Thyroid gland (tissue), 4 donors: ENCODE measurements around the gene SH3GL1.

ENCODE experiments used
- POLR2A ChIP-seq, 2 donors: fragments of 450-650 bp; IDR thresholded peaks; one replicate each; pipeline ENCODE4 v1.6.1; 2017; ENCODE audit warnings: antibody characterized with exemption in 2 of 2, mild to moderate bottlenecking in 2 of 2, moderate library complexity in 1 of 2
- TF ChIP-seq, protein P1 (sequence below), 6 experiments: fragments of 200-600 bp in 3 of 6; fragments of 450-650 bp in 3 of 6; sonication (generic) in 3 of 6; IDR thresholded peaks; one replicate each; pipeline ENCODE4 v1.5.1; 2016 to 2019; ENCODE audit warnings: antibody characterized with exemption in 6 of 6, mild to moderate bottlenecking in 2 of 6, inconsistent platforms in 1 of 6, moderate library complexity in 1 of 6

DNA sequence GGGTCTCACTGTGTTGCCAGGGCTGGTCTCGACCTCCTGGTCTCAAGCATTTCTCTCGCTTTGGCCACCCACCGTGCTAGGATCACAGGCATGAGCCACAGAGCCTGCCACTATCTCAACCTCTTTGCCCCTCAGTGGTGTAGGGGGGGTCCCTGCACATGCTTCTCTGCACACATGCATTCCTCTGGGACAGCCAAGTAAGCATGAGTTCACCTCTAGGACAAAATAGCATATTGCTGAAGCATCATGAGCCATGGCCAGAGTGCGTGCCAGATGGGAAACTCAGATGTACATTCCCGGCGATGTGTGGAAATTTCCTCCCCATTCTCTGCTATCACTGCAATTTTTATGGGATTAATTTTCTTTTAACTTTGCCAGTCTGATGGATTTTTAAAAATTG, 25.2 kb upstream of the SH3GL1 start:
- TF ChIP-seq, protein P1, sequence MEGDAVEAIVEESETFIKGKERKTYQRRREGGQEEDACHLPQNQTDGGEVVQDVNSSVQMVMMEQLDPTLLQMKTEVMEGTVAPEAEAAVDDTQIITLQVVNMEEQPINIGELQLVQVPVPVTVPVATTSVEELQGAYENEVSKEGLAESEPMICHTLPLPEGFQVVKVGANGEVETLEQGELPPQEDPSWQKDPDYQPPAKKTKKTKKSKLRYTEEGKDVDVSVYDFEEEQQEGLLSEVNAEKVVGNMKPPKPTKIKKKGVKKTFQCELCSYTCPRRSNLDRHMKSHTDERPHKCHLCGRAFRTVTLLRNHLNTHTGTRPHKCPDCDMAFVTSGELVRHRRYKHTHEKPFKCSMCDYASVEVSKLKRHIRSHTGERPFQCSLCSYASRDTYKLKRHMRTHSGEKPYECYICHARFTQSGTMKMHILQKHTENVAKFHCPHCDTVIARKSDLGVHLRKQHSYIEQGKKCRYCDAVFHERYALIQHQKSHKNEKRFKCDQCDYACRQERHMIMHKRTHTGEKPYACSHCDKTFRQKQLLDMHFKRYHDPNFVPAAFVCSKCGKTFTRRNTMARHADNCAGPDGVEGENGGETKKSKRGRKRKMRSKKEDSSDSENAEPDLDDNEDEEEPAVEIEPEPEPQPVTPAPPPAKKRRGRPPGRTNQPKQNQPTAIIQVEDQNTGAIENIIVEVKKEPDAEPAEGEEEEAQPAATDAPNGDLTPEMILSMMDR (IDR thresholded peaks at IDR 0.05) = no peak
- TF ChIP-seq POLR2A (IDR thresholded peaks at IDR 0.05) = no peak
